A549 (cell line): Measurements from ENCODE around the gene TMEM141. TPM values are rescaled to one million over a fixed set of nuclear protein-coding genes. Genes with fewer than 3 reads are reported as not detected.

Source experiments
- ATAC-seq, 2 experiments: fragments of 200-7000 bp in 1 of 2; fragments of >200 bp in 1 of 2; cut with Nextera tagmentation in 1 of 2; cut with Tn5 transposase in 1 of 2; 3 replicates each; pipeline versions ENCODE4 v1.8.0 to v1.9.1; 2018 to 2020; ENCODE audit warnings: mild to moderate bottlenecking in 1 of 2, moderate library complexity in 1 of 2
- CTCF ChIA-PET: fragments of 300-600 bp; sonication (Branson Sonifier 250); formaldehyde crosslinking; extraction: SDS; loops from one replicate; lab custom pipeline; 2021; ENCODE audit warnings: antibody characterized with exemption, inconsistent platforms; lab: Yijun Ruan, JAX
- POLR2A ChIA-PET: fragments of 350-600 bp; formaldehyde crosslinking; extraction: SDS; loops from one replicate; lab custom pipeline; 2021; ENCODE audit warnings: antibody characterized with exemption, inconsistent platforms; lab: Yijun Ruan, JAX
- DNase-seq, 2 experiments: peaks; one replicate each; pipeline versions ENCODE4 v3.0.0 to v3.0.0-alpha.2; 2011 to 2016; ENCODE audit warnings: low read depth in 1 of 2, low spot score in 1 of 2
- FAIRE-seq: peaks from 2 replicates; lab custom pipeline; 2011; peaks lifted over from hg19 to GRCh38; lab: Jason Lieb, UNC
- H3K27ac ChIP-seq, 2 experiments: fragments of >200 bp; sonication (Bioruptor Twin); formaldehyde crosslinking; 3 replicates each; pipeline ENCODE4 v1.5.1; 2016 to 2017
- H3K4me1 ChIP-seq: fragments of >200 bp; sonication (Bioruptor Twin); formaldehyde crosslinking; 3 replicates; pipeline ENCODE4 v1.6.1; 2016
- H3K4me2 ChIP-seq: fragments of >200 bp; sonication (Bioruptor Twin); formaldehyde crosslinking; 3 replicates; pipeline ENCODE4 v1.6.1; 2016
- H3K4me3 ChIP-seq: fragments of >200 bp; sonication (Bioruptor Twin); formaldehyde crosslinking; 3 replicates; pipeline ENCODE4 v1.5.1; 2016
- H3K9me3 ChIP-seq: fragments of >200 bp; sonication (Bioruptor Twin); formaldehyde crosslinking; 3 replicates; pipeline ENCODE4 v1.6.1; 2016
- ATOH8 ChIP-seq: fragments of 250-450 bp; sonication (Bioruptor Pico); IDR thresholded peaks from 2 replicates; pipeline ENCODE4 v1.5.0; 2020; ENCODE audit warnings: low read depth, mild to moderate bottlenecking, moderate library complexity
- BCL3 ChIP-seq: fragments of >200 bp; sonication (Bioruptor Twin); formaldehyde crosslinking; IDR thresholded peaks from 3 replicates; pipeline ENCODE4 v1.6.1; 2016
- CBX2 ChIP-seq: fragments of 200-600 bp; sonication (generic); IDR thresholded peaks from 2 replicates; pipeline ENCODE4 v1.6.1; 2016; ENCODE audit warnings: low read depth, mild to moderate bottlenecking, borderline replicate concordance
- E2F6 ChIP-seq: IDR thresholded peaks from 2 replicates; pipeline ENCODE4 v1.6.1; 2012; ENCODE audit warnings: low read depth, borderline replicate concordance
- EHMT2 ChIP-seq: fragments of 200-600 bp; sonication (generic); IDR thresholded peaks from 2 replicates; pipeline ENCODE4 v1.6.1; 2016; ENCODE audit warnings: antibody characterized with exemption, low read depth, mild to moderate bottlenecking, moderate library complexity
- ELK1 ChIP-seq: fragments of 150-350 bp; IDR thresholded peaks from 2 replicates; pipeline ENCODE4 v1.6.1; 2014; ENCODE audit warnings: low read depth, mild to moderate bottlenecking, low read length
- ESRRA ChIP-seq: fragments of 150-350 bp; IDR thresholded peaks from 2 replicates; pipeline ENCODE4 v1.6.1; 2014; ENCODE audit warnings: mild to moderate bottlenecking, low read length, borderline replicate concordance
- FOSB ChIP-seq: fragments of 250-450 bp; sonication (Bioruptor Pico); IDR thresholded peaks from 2 replicates; pipeline ENCODE4 v1.5.0; 2020; ENCODE audit warnings: mild to moderate bottlenecking, moderate library complexity
- FOSL2 ChIP-seq, 2 experiments: fragments of 450-650 bp in 1 of 2; fragments of >200 bp in 1 of 2; sonication (Bioruptor Twin) in 1 of 2; formaldehyde crosslinking; IDR thresholded peaks; 2 replicates each; pipeline versions ENCODE4 v1.5.0 to v1.6.1; 2016 to 2020; ENCODE audit warnings: mild to moderate bottlenecking in 1 of 2, moderate library complexity in 1 of 2
- FOXS1 ChIP-seq: fragments of 250-450 bp; sonication (Bioruptor Pico); IDR thresholded peaks from 2 replicates; pipeline ENCODE4 v1.5.0; 2020; ENCODE audit warnings: mild to moderate bottlenecking, moderate library complexity
- GATA3 ChIP-seq: IDR thresholded peaks from 2 replicates; pipeline ENCODE4 v1.6.1; 2012; ENCODE audit warnings: borderline replicate concordance
- JUN ChIP-seq, 2 experiments: fragments of >200 bp; sonication (Bioruptor Twin); formaldehyde crosslinking; IDR thresholded peaks; 2 replicates in 1 of 2; 3 replicates in 1 of 2; pipeline ENCODE4 v1.6.1; 2016 to 2017
- JUNB ChIP-seq: fragments of >200 bp; sonication (Bioruptor Twin); formaldehyde crosslinking; IDR thresholded peaks from 2 replicates; pipeline ENCODE4 v1.6.1; 2016
- KDM1A ChIP-seq: fragments of 200-600 bp; sonication (generic); IDR thresholded peaks from 2 replicates; pipeline ENCODE4 v1.6.1; 2016; ENCODE audit warnings: low read depth, mild to moderate bottlenecking
- MAX ChIP-seq: IDR thresholded peaks from 2 replicates; pipeline ENCODE4 v1.6.1; 2012
- MAZ ChIP-seq: fragments of 150-350 bp; IDR thresholded peaks from 2 replicates; pipeline ENCODE4 v1.6.1; 2014; ENCODE audit warnings: antibody characterized with exemption, low read depth, low read length, borderline replicate concordance
- MYC ChIP-seq: IDR thresholded peaks from 2 replicates; pipeline ENCODE4 v1.6.1; 2012; ENCODE audit warnings: mild to moderate bottlenecking, inconsistent platforms, low read length, improper control_type of control experiment, borderline replicate concordance
- NFE2L2 ChIP-seq: fragments of 150-350 bp; conservative IDR thresholded peaks from 2 replicates; pipeline ENCODE4 v1.6.1; 2014; ENCODE audit warnings: low read length
- NPAS2 ChIP-seq: fragments of 250-450 bp; sonication (Bioruptor Pico); IDR thresholded peaks from 2 replicates; pipeline ENCODE4 v1.8.0; 2022; ENCODE audit warnings: mild to moderate bottlenecking, moderate library complexity, borderline replicate concordance
- NR3C1 ChIP-seq: fragments of >200 bp; sonication (Bioruptor Twin); formaldehyde crosslinking; IDR thresholded peaks from 3 replicates; pipeline ENCODE4 v1.6.1; 2017
- PHF8 ChIP-seq: fragments of 200-600 bp; sonication (generic); IDR thresholded peaks from 2 replicates; pipeline ENCODE4 v1.6.1; 2016; ENCODE audit warnings: low read depth, mild to moderate bottlenecking, antibody characterized with exemption, moderate library complexity, borderline replicate concordance
- POLR2AphosphoS2 ChIP-seq: conservative IDR thresholded peaks from 2 replicates; pipeline ENCODE4 v1.6.1; 2012; ENCODE audit warnings: low read length, improper control_type of control experiment, inconsistent platforms
- RFX5 ChIP-seq: fragments of 450-650 bp; IDR thresholded peaks from 2 replicates; pipeline ENCODE4 v1.7.1; 2014; ENCODE audit warnings: antibody characterized with exemption, mild to moderate bottlenecking, moderate library complexity
- RNF2 ChIP-seq: fragments of 200-600 bp; sonication (generic); IDR thresholded peaks from 2 replicates; pipeline ENCODE4 v1.6.1; 2016; ENCODE audit warnings: low read depth, mild to moderate bottlenecking, antibody characterized with exemption, moderate library complexity, borderline replicate concordance
- SMC3 ChIP-seq: fragments of >200 bp; sonication (Bioruptor Twin); formaldehyde crosslinking; IDR thresholded peaks from 3 replicates; pipeline ENCODE4 v1.6.1; 2018; ENCODE audit warnings: inconsistent platforms
- TFCP2L1 ChIP-seq: fragments of 250-450 bp; sonication (Bioruptor Pico); IDR thresholded peaks from 2 replicates; pipeline ENCODE4 v1.5.0; 2021; ENCODE audit warnings: mild to moderate bottlenecking
- TP53 ChIP-seq: fragments of 250-450 bp; sonication (Bioruptor Pico); IDR thresholded peaks from 2 replicates; pipeline ENCODE4 v1.5.0; 2021; ENCODE audit warnings: mild to moderate bottlenecking, moderate library complexity
- ZFP36 ChIP-seq: fragments of 450-650 bp; IDR thresholded peaks from 2 replicates; pipeline ENCODE4 v1.6.1; 2014; ENCODE audit warnings: borderline replicate concordance; ENCODE audit not compliant: partially characterized antibody
- ZNF302 ChIP-seq: fragments of 250-450 bp; sonication (Bioruptor Pico); IDR thresholded peaks from 2 replicates; pipeline ENCODE4 v1.9.0; 2021; ENCODE audit warnings: inconsistent platforms, mild to moderate bottlenecking, moderate library complexity
- WGBS: methylation state at CpG from one replicate; pipeline ENCODE4 v1.1.6; 2017; ENCODE audit errors: missing lambda C conversion rate; 5-methylcytosine and 5-hydroxymethylcytosine counted together
- polyA plus RNA-seq, 4 experiments: library from polyadenylated mRNA; depleted of rRNA in 3 of 4; stranded (reverse); fragments of >200 nt; fragmentation: RNase III in 1 of 4; extraction: RNeasy Plus Mini Kit Qiagen cat#74134 plus additional on column Dnase treatment in 1 of 4; gene quantifications; 2 replicates in 3 of 4; 3 replicates in 1 of 4; pipeline ENCODE4 v1.2.3, GENCODE V29; 2011 to 2017

TMEM141 gene
- polyA plus RNA-seq, 2 of the 4 experiments (the other 2 are of a cell fraction): 64.5 to 70.7 TPM

- ChIA-PET POLR2A (interaction anchor here (2.7 kb wide), 1 partner anchor 15 kb away, joined by 11 read pairs; no protein-coding TSS in a partner anchor), CTCF (interaction anchor here (1.2 to 11.9 kb wide), 4 partner anchors 11 to 31 kb away, joined by 3 to 79 read pairs (median 27); partner anchors contain the start of gene LCN8)
- WGBS: 78% methylated on average over 11 of the region's 16 CpGs
- Histone ChIP-seq H3K4me1 (no peaks in the 10 kb centered on the region), H3K9me3 (no peaks in the 10 kb centered on the region), H3K4me2 (no peak overlapping the region), H3K4me3 (no peak overlapping the region), H3K27ac (no peak overlapping the region)
- FAIRE-seq (no peak), ATAC-seq (peak in 1 of 2 experiments; percentile 5; a peak in 3 of 6 replicates), DNase-seq (no peak)
- TF ChIP-seq ESRRA (no peak), JUNB (no peak), GATA3 (no peak), RNF2 (no peak), TFCP2L1 (CRISPR knock-in tag) (no peak), MYC (no peak), FOSL2 (IDR thresholded peaks at IDR 0.05) (no peak), FOSL2 (CRISPR knock-in tag; IDR thresholded peaks at IDR 0.05) (no peak), NFE2L2 (no peak), ELK1 (no peak), CBX2 (no peak), POLR2AphosphoS2 (no peak), NR3C1 (no peak), TP53 (CRISPR knock-in tag) (no peak), NPAS2 (no peak), EHMT2 (no peak), JUN (IDR thresholded peaks at IDR 0.05) (no peak), RFX5 (no peak), MAZ (no peak)
Observed at GRCh38 chr9:136743639-136744211, 47.4 kb upstream of the TMEM141 start.

- Histone ChIP-seq H3K4me1 (no peaks in the 10 kb centered on the region), H3K27ac (no peak overlapping the region), H3K4me2 (no peak overlapping the region), H3K9me3 (no peaks in the 10 kb centered on the region), H3K4me3 (no peak overlapping the region)
- no peak for FAIRE-seq
- DNase-seq: no peak
- TF ChIP-seq JUN (IDR thresholded peaks at IDR 0.05): no peak
- no peak for TF ChIP-seq NPAS2
- TF ChIP-seq FOSB (CRISPR knock-in tag): no peak
- no peak for TF ChIP-seq ZNF302
- no peak for TF ChIP-seq TFCP2L1 (CRISPR knock-in tag)
- TF ChIP-seq BCL3: no peak
- no peak for TF ChIP-seq ATOH8 (CRISPR knock-in tag)
- no peak for TF ChIP-seq ZFP36
- no peak for TF ChIP-seq SMC3
- no peak for TF ChIP-seq E2F6
- TF ChIP-seq TP53 (CRISPR knock-in tag): no peak
- no peak for TF ChIP-seq MAX
- no peak for TF ChIP-seq PHF8
- TF ChIP-seq FOXS1 (CRISPR knock-in tag): no peak
- no peak for TF ChIP-seq KDM1A
- ChIA-PET CTCF (interaction anchor here (0.7 to 11.9 kb wide), 5 partner anchors 10 to 373 kb away, joined by 3 to 79 read pairs (median 5); partner anchors contain the start of gene LCN8), POLR2A (interaction anchor here (0.6 to 2.7 kb wide), 2 partner anchors 14 to 16 kb away, joined by 5 to 11 read pairs; no protein-coding TSS in a partner anchor)
- ATAC-seq: no peak
- 67% methylated on average over 9 of the region's 18 CpGs for whole genome bisulfite sequencing
Observed at GRCh38 chr9:136744773-136745172, 46.4 kb upstream of the TMEM141 start.
